Liver (tissue), 3 donors: ENCODE data around the gene ZC3H12C.

Source experiments
- ATF3 ChIP-seq: IDR thresholded peaks from 2 replicates; pipeline ENCODE4 v1.6.1; 2016; ENCODE audit warnings: antibody characterized with exemption
- CTCF ChIP-seq: fragments of 150-350 bp; IDR thresholded peaks from 2 replicates; pipeline ENCODE4 v1.5.1; 2017; ENCODE audit warnings: improper control_type of control experiment, low read depth, low read length; ENCODE audit not compliant: missing input control
- GABPA ChIP-seq, 2 donors: IDR thresholded peaks in 1 of 2; conservative IDR thresholded peaks in 1 of 2; 2 replicates each; pipeline ENCODE4 v1.6.1; 2016; ENCODE audit warnings: antibody characterized with exemption in 2 of 2, mild to moderate bottlenecking in 1 of 2, moderate library complexity in 1 of 2
- MAX ChIP-seq: IDR thresholded peaks from 2 replicates; pipeline ENCODE4 v1.6.1; 2016; ENCODE audit warnings: antibody characterized with exemption
- RAD21 ChIP-seq, 2 donors: IDR thresholded peaks; 2 replicates each; pipeline ENCODE4 v1.6.1; 2016; ENCODE audit warnings: antibody characterized with exemption in 2 of 2, mild to moderate bottlenecking in 2 of 2
- TAF1 ChIP-seq: conservative IDR thresholded peaks from 2 replicates; pipeline ENCODE4 v1.6.1; 2016; ENCODE audit warnings: antibody characterized with exemption, mild to moderate bottlenecking
- donor health status: healthy.
- donor health status: healthy.

- TF ChIP-seq CTCF (no peak), MAX (no peak), TAF1 (no peak), GABPA (IDR thresholded peaks at IDR 0.05 in 1 of 2, conservative IDR thresholded peaks at IDR 0.05 in 1 of 2) (no peak), RAD21 (IDR thresholded peaks at IDR 0.05) (no peak), ATF3 (no peak)
These were observed 3.4 kb upstream of the ZC3H12C start for GRCh38 chr11:110089617-110090282.
